GM13977 (cell line): ENCODE results near the gene OR2Z1.
"Not testable (repeated sequence)": the region's sequence is repeated elsewhere in the genome, so short reads cannot be mapped to it uniquely, and the experiment has no call there.

Experiments
- DNase-seq: peaks from one replicate; pipeline ENCODE4 v3.0.0; 2012; ENCODE audit warnings: low spot score
- CTCF ChIP-seq: IDR thresholded peaks from 2 replicates; pipeline ENCODE4 v1.5.1; 2012; ENCODE audit warnings: mild to moderate bottlenecking, control low read depth; ENCODE audit not compliant: insufficient read depth; ENCODE audit errors: extremely low read depth, missing control alignments
- in situ Hi-C: fragments of 300-500 bp; cut with MboI; formaldehyde crosslinking; loops from one replicate; pipeline ENCODE4 v1.12.0; 2022; ENCODE audit warnings: low sequenced_read_pairs, low pct_unique_long_range_greater_than_20kb, mixed read lengths, inconsistent platforms; ENCODE audit not compliant: unreplicated experiment

OR2Z1 gene

GRCh38 chr19:8700956-8701355 is 20.5 kb upstream of the OR2Z1 start:
- in situ Hi-C loops: no loop called here
- TF ChIP-seq CTCF: no peak

GRCh38 chr19:8702350-8702749 is 19.1 kb upstream of the OR2Z1 start:
- in situ Hi-C loops: no loop called here

More at GRCh38 chr19:8700956-8701355, 20.5 kb upstream of the OR2Z1 start:
- DNase-seq: no peak

GRCh38 chr19:8703223-8703622 is 18.2 kb upstream of the OR2Z1 start:
- in situ Hi-C loops: no loop called here
- DNase-seq: no peak
- no peak for TF ChIP-seq CTCF

More at GRCh38 chr19:8702350-8702749, 19.1 kb upstream of the OR2Z1 start:
- DNase-seq: no peak
- no peak for TF ChIP-seq CTCF

- in situ Hi-C loops, DNase-seq: not testable (repeated sequence)
Observed at GRCh38 chr19:8705304-8705703, 16.1 kb upstream of the OR2Z1 start.

GRCh38 chr19:8705742-8706141 is 15.7 kb upstream of the OR2Z1 start:
- no peak for DNase-seq
- in situ Hi-C loops: no loop called here
- TF ChIP-seq CTCF: no peak

GRCh38 chr19:8710337-8710736 is 11.1 kb upstream of the OR2Z1 start:
- in situ Hi-C loops, DNase-seq: not testable (repeated sequence)

- TF ChIP-seq CTCF: no peak
- in situ Hi-C loops: no loop called here
- DNase-seq: no peak
Observed at GRCh38 chr19:8722032-8722431, 598 bp downstream of the OR2Z1 start.

GRCh38 chr19:8724276-8724675 is 2.8 kb downstream of the OR2Z1 start:
- no peak for DNase-seq
- in situ Hi-C loops: no loop called here
- no peak for TF ChIP-seq CTCF
